SK-N-SH treated with all-trans-retinoic acid at 6 μM for 48 hours (cell line): ENCODE results near the gene BOK.

Source experiments
- ATAC-seq: fragments of 200-7000 bp; cut with Tn5 transposase; 3 replicates; pipeline ENCODE4 v1.9.1; 2020; ENCODE audit warnings: mild to moderate bottlenecking, moderate library complexity
- ARNTL ChIP-seq: fragments of 450-650 bp; formaldehyde crosslinking; IDR thresholded peaks from 2 replicates; pipeline ENCODE4 v1.5.0; 2020; ENCODE audit warnings: low read depth, mild to moderate bottlenecking, moderate library complexity, borderline replicate concordance
- CSDC2 ChIP-seq: fragments of 250-450 bp; sonication (Bioruptor Pico); IDR thresholded peaks from 2 replicates; pipeline ENCODE4 v1.5.0; 2020; ENCODE audit warnings: mild to moderate bottlenecking, moderate library complexity
- ESRRG ChIP-seq: fragments of 250-450 bp; sonication (Bioruptor Pico); IDR thresholded peaks from 2 replicates; pipeline ENCODE4 v1.6.1; 2021; ENCODE audit warnings: mild to moderate bottlenecking
- GLIS3 ChIP-seq: fragments of 250-450 bp; sonication (Bioruptor Pico); IDR thresholded peaks from 2 replicates; pipeline ENCODE4 v1.5.0; 2020; ENCODE audit warnings: mild to moderate bottlenecking, moderate library complexity
- ISL1 ChIP-seq: fragments of 250-450 bp; sonication (Bioruptor Pico); IDR thresholded peaks from 2 replicates; pipeline ENCODE4 v2.1.2; 2022; ENCODE audit warnings: mild to moderate bottlenecking, moderate library complexity
- OSR1 ChIP-seq: fragments of 250-450 bp; sonication (Bioruptor Pico); IDR thresholded peaks from 2 replicates; pipeline ENCODE4 v1.8.0; 2022; ENCODE audit warnings: moderate library complexity, mild to moderate bottlenecking, inconsistent platforms
- PPARA ChIP-seq: fragments of 250-450 bp; sonication (Bioruptor Pico); IDR thresholded peaks from 2 replicates; pipeline ENCODE4 v1.5.0; 2020; ENCODE audit warnings: mild to moderate bottlenecking, borderline replicate concordance
- RARB ChIP-seq: fragments of 250-450 bp; sonication (Bioruptor Pico); IDR thresholded peaks from 2 replicates; pipeline ENCODE4 v1.8.0; 2021; ENCODE audit warnings: mild to moderate bottlenecking, moderate library complexity
- TCF4 ChIP-seq: fragments of 250-450 bp; sonication (Bioruptor Pico); IDR thresholded peaks from 2 replicates; pipeline ENCODE4 v1.8.0; 2021; ENCODE audit warnings: mild to moderate bottlenecking, moderate library complexity, borderline replicate concordance
- TOX ChIP-seq: fragments of 250-450 bp; sonication (Bioruptor Pico); IDR thresholded peaks from 2 replicates; pipeline ENCODE4 v1.8.0; 2021; ENCODE audit warnings: mild to moderate bottlenecking, moderate library complexity, borderline replicate concordance
- ZC3H10 ChIP-seq: fragments of 250-450 bp; sonication (Bioruptor Pico); IDR thresholded peaks from 2 replicates; pipeline ENCODE4 v1.5.1; 2021; ENCODE audit warnings: mild to moderate bottlenecking, moderate library complexity
- ZFP3 ChIP-seq: fragments of 250-450 bp; sonication (Bioruptor Pico); IDR thresholded peaks from 2 replicates; pipeline ENCODE4 v1.5.0; 2020; ENCODE audit warnings: mild to moderate bottlenecking, moderate library complexity
- ZFP30 ChIP-seq: fragments of 450-650 bp; formaldehyde crosslinking; IDR thresholded peaks from 2 replicates; pipeline ENCODE4 v1.5.0; 2022; ENCODE audit warnings: mild to moderate bottlenecking, moderate library complexity
- ZNF565 ChIP-seq: fragments of 450-650 bp; formaldehyde crosslinking; conservative IDR thresholded peaks from 2 replicates; pipeline ENCODE4 v1.5.0; 2020; ENCODE audit warnings: low read depth, mild to moderate bottlenecking, moderate library complexity
- ZNF70 ChIP-seq: fragments of 450-650 bp; formaldehyde crosslinking; IDR thresholded peaks from 2 replicates; pipeline ENCODE4 v1.5.0; 2020; ENCODE audit warnings: mild to moderate bottlenecking, moderate library complexity
- TF ChIP-seq, protein P1 (sequence below): fragments of 250-450 bp; sonication (Bioruptor Pico); IDR thresholded peaks from 2 replicates; pipeline ENCODE4 v1.5.1; 2020; ENCODE audit warnings: low read depth, mild to moderate bottlenecking, moderate library complexity
- TF ChIP-seq, protein P2 (sequence below): fragments of 250-450 bp; sonication (Bioruptor Pico); IDR thresholded peaks from 2 replicates; pipeline ENCODE4 v1.5.0; 2020; ENCODE audit warnings: mild to moderate bottlenecking, moderate library complexity
- TF ChIP-seq, protein P3 (sequence below): fragments of 250-450 bp; sonication (Bioruptor Pico); IDR thresholded peaks from 2 replicates; pipeline ENCODE4 v1.8.0; 2021; ENCODE audit warnings: low read depth, mild to moderate bottlenecking, moderate library complexity, borderline replicate concordance
- TF ChIP-seq, protein P4 (sequence below): fragments of 250-450 bp; sonication (Bioruptor Pico); IDR thresholded peaks from 2 replicates; pipeline ENCODE4 v1.5.1; 2021; ENCODE audit warnings: mild to moderate bottlenecking, moderate library complexity
- TF ChIP-seq, protein P5 (sequence below): fragments of 250-450 bp; sonication (Bioruptor Pico); IDR thresholded peaks from 2 replicates; pipeline ENCODE4 v1.8.0; 2020; ENCODE audit warnings: mild to moderate bottlenecking, moderate library complexity, borderline replicate concordance

The BOK gene

DNA sequence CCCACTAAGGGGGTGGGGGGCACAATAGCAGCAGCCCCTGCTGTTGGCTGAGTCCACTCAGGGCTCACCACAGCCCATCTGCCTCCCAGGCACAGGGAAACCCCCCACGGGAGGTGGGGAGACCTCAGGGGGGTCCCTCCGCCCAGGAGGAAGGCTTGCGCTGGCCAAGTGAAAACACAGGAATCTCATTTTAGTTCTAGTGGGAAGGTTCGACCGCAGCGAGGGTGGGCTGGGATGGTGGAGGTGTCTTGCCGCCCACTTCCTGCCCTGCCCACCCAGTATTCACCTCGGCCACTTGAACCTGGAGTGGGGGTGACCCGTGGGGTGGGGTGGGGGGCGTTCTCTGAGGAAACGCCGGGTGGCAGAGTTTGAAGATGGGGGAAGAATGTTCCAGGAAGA, 6.9 kb upstream of the BOK start:
- no peak for ATAC-seq
- TF ChIP-seq ZFP30 (CRISPR knock-in tag) (no peak), GLIS3 (CRISPR knock-in tag) (no peak), RARB (CRISPR knock-in tag) (no peak), ZNF70 (no peak), ESRRG (CRISPR knock-in tag) (no peak), PPARA (no peak), CSDC2 (CRISPR knock-in tag) (no peak)
- TF ChIP-seq, protein P1, sequence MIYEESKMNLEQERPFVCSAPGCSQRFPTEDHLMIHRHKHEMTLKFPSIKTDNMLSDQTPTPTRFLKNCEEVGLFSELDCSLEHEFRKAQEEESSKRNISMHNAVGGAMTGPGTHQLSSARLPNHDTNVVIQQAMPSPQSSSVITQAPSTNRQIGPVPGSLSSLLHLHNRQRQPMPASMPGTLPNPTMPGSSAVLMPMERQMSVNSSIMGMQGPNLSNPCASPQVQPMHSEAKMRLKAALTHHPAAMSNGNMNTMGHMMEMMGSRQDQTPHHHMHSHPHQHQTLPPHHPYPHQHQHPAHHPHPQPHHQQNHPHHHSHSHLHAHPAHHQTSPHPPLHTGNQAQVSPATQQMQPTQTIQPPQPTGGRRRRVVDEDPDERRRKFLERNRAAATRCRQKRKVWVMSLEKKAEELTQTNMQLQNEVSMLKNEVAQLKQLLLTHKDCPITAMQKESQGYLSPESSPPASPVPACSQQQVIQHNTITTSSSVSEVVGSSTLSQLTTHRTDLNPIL: no peak
- TF ChIP-seq, protein P2, sequence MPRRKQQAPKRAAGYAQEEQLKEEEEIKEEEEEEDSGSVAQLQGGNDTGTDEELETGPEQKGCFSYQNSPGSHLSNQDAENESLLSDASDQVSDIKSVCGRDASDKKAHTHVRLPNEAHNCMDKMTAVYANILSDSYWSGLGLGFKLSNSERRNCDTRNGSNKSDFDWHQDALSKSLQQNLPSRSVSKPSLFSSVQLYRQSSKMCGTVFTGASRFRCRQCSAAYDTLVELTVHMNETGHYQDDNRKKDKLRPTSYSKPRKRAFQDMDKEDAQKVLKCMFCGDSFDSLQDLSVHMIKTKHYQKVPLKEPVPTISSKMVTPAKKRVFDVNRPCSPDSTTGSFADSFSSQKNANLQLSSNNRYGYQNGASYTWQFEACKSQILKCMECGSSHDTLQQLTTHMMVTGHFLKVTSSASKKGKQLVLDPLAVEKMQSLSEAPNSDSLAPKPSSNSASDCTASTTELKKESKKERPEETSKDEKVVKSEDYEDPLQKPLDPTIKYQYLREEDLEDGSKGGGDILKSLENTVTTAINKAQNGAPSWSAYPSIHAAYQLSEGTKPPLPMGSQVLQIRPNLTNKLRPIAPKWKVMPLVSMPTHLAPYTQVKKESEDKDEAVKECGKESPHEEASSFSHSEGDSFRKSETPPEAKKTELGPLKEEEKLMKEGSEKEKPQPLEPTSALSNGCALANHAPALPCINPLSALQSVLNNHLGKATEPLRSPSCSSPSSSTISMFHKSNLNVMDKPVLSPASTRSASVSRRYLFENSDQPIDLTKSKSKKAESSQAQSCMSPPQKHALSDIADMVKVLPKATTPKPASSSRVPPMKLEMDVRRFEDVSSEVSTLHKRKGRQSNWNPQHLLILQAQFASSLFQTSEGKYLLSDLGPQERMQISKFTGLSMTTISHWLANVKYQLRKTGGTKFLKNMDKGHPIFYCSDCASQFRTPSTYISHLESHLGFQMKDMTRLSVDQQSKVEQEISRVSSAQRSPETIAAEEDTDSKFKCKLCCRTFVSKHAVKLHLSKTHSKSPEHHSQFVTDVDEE (CRISPR knock-in tag): no peak

DNA sequence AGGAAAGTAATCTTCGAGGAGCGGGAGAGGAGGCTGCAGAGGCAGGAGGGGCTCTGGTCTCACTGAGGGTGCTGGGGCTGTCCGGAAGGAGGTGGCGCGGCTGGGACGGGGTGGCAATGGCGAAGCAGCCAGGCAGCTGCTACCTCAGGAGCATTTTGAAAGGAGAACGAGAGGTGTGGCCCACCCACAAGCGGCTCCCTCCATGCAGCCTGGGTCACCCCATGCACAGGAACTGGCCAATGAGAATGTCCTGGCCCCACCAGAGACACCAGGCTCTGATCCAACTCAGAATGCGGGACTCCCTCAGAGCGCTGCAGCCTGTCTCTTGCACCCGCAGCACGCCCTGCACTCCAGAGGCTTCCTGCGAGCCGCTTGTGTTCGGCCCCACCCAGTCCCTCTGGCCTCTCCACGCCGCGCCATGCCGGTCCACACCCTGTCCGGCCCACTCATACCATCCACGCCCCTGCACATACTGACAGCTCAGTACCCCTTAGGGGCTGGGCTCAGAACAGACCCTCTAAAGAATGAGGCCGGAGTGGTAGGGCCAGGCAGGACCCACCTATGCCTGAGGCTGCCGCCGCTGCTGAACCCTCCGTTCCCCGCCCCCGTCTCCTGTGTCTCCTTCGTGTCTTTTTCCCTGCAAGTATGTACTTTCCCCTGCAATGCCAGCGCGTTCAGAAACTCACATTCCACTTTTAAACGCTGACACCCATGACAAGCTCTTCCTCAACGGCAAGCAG, 6.4 kb upstream of the BOK start:
- TF ChIP-seq, protein P3, sequence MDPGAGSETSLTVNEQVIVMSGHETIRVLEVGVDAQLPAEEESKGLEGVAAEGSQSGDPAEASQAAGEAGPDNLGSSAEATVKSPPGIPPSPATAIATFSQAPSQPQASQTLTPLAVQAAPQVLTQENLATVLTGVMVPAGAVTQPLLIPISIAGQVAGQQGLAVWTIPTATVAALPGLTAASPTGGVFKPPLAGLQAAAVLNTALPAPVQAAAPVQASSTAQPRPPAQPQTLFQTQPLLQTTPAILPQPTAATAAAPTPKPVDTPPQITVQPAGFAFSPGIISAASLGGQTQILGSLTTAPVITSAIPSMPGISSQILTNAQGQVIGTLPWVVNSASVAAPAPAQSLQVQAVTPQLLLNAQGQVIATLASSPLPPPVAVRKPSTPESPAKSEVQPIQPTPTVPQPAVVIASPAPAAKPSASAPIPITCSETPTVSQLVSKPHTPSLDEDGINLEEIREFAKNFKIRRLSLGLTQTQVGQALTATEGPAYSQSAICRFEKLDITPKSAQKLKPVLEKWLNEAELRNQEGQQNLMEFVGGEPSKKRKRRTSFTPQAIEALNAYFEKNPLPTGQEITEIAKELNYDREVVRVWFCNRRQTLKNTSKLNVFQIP (CRISPR knock-in tag): no peak
- TF ChIP-seq TOX (CRISPR knock-in tag): no peak
- no peak for TF ChIP-seq OSR1 (CRISPR knock-in tag)
- no peak for TF ChIP-seq PPARA
- no peak for TF ChIP-seq RARB (CRISPR knock-in tag)
- TF ChIP-seq, protein P4, sequence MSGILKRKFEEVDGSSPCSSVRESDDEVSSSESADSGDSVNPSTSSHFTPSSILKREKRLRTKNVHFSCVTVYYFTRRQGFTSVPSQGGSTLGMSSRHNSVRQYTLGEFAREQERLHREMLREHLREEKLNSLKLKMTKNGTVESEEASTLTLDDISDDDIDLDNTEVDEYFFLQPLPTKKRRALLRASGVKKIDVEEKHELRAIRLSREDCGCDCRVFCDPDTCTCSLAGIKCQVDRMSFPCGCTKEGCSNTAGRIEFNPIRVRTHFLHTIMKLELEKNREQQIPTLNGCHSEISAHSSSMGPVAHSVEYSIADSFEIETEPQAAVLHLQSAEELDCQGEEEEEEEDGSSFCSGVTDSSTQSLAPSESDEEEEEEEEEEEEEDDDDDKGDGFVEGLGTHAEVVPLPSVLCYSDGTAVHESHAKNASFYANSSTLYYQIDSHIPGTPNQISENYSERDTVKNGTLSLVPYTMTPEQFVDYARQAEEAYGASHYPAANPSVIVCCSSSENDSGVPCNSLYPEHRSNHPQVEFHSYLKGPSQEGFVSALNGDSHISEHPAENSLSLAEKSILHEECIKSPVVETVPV (CRISPR knock-in tag): no peak
- TF ChIP-seq ZFP3 (CRISPR knock-in tag): no peak
- ATAC-seq: no peak

DNA sequence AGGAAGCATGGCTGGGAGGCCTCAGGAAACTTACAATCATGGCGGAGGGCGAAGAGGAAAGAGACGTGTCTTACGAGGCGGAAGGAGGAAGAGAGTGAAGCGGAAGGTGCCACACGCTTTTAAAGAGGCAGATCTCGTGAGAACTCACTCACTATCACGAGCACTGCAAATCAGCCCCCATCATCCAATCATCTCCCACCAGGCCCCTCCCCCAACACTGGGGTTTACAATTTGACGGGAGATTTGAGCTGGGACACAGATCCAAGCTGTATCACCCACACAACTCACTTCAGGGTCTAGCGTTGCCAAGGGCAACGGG, 5.1 kb upstream of the BOK start:
- TF ChIP-seq ISL1 (CRISPR knock-in tag) (no peak), ZFP3 (CRISPR knock-in tag) (no peak), ARNTL (no peak), ZFP30 (CRISPR knock-in tag) (no peak), RARB (CRISPR knock-in tag) (no peak), CSDC2 (CRISPR knock-in tag) (no peak), ZNF565 (CRISPR knock-in tag) (no peak), TCF4 (CRISPR knock-in tag) (no peak), ZC3H10 (CRISPR knock-in tag) (no peak)
- TF ChIP-seq, protein P3 (CRISPR knock-in tag): no peak
- TF ChIP-seq, protein P5, sequence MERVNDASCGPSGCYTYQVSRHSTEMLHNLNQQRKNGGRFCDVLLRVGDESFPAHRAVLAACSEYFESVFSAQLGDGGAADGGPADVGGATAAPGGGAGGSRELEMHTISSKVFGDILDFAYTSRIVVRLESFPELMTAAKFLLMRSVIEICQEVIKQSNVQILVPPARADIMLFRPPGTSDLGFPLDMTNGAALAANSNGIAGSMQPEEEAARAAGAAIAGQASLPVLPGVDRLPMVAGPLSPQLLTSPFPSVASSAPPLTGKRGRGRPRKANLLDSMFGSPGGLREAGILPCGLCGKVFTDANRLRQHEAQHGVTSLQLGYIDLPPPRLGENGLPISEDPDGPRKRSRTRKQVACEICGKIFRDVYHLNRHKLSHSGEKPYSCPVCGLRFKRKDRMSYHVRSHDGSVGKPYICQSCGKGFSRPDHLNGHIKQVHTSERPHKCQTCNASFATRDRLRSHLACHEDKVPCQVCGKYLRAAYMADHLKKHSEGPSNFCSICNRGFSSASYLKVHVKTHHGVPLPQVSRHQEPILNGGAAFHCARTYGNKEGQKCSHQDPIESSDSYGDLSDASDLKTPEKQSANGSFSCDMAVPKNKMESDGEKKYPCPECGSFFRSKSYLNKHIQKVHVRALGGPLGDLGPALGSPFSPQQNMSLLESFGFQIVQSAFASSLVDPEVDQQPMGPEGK (CRISPR knock-in tag): no peak
- TF ChIP-seq, protein P2 (CRISPR knock-in tag): no peak
- ATAC-seq: no peak
